GM19035 (cell line): ENCODE data around the gene WWOX.
A peak's percentile ranks its signal among the peaks of the same experiment; 100 is the strongest.

Source experiments
- ATAC-seq: cut with Tn5 transposase; IDR thresholded peaks from one replicate; pipeline ENCODE4 v1.9.1; 2021; ENCODE audit not compliant: unreplicated experiment

WWOX gene

GRCh38 chr16:78455861-78456260 is 356.4 kb downstream of the WWOX start:
- no peak for ATAC-seq

GRCh38 chr16:78458588-78458987 is 359.1 kb downstream of the WWOX start:
- no peak for ATAC-seq

DNA sequence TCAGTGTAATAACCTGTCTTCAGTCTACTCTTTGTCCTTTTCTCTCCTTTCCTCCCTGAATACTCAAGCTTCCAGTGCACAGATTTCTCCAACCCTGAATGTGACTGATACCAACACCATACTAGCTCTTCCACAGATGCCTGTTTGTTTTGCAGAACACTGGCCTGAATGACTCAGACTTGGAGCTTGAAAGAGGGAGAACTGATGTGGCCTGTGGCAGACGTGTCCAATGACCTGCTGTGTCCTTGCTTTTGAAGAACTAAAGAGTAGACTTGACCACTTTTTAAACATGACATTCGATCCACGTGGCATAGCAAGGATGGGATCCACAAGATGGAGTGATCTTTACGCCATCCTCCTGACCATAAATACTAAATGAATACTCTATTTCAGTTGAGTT is 361.0 kb downstream of the WWOX start:
- no peak for ATAC-seq

- ATAC-seq = no peak
Measured at GRCh38 chr16:78461087-78461486, 361.6 kb downstream of the WWOX start.

DNA sequence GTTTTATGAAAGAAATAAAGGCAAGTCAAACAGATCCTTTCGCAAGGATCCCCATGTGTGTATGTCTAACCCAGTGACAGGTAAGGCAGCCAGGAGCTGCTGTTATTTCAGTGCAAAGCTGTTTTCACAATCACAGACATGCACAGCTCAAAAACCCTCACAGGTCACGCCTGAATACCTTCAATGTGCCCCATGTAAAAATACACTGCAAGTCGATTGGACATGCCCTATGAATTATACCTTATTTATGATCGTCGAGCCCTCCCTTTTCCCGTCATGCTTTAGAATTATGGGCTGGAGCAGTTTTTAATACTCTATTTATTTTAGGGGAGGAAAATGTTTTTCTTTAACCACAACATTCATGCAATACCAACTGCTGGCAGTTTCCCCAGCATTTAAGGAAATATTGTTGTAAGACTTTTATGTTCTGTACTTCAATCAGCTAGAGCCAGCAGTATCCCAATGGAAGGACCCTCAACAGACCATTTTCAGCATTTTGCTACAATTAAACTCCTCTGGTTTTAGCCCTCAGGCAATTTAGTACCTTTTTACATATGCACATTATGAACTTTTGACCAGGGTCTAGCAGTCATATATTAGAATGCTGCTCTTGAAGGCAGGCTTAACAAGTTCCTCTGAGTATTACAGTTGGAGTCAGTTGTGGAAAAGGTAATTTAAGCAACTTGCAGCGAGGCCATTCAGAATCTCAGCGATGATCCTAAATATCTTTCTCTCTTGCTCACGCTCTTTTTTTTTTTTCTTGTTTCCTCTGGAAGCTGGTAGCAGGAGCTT is 362.2 kb downstream of the WWOX start:
- ATAC-seq = no peak

GRCh38 chr16:78462288-78463208 is 363.1 kb downstream of the WWOX start:
- ATAC-seq = no peak

DNA sequence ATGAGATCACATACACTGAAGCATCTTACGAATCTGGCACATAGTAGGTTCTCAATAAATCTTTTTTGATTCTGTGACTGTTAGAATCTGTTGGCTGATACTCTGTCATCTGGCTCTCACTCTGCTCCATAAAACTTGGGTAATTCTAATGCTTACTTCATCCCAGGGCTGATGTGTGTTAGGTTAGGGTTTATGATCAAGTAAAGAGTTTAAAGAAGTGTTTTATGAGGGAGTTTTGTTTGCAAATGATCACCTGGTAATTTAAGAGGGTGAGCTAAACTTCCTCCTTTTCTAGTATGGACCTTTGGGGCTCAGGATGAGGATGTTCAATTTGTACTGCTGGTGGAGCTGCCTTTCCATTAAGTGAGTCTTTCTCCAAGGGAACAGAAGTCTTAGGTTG is 364.1 kb downstream of the WWOX start:
- no peak for ATAC-seq

DNA sequence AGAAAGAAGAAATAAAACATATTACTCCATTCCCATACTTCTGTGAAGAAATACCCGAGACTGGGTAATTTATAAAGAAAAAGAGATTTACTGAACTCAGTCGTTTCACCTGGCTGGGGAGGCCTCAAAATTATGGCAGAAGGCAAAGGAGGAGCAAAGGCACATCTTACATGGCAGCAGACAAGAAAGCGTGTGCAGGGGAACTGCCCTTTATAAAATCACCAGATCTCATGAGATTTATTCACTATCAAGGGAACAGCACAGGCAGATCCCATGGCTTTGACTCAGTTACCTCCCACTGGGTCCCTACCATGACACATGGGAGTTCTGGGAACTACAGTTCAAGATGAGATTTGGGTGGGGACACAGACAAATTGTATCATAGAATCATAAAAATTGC is 365.4 kb downstream of the WWOX start:
- no peak for ATAC-seq

GRCh38 chr16:78465730-78466129 is 366.3 kb downstream of the WWOX start:
- ATAC-seq = no peak

- ATAC-seq = no peak
Measured at GRCh38 chr16:78469787-78470186, 370.3 kb downstream of the WWOX start.

DNA sequence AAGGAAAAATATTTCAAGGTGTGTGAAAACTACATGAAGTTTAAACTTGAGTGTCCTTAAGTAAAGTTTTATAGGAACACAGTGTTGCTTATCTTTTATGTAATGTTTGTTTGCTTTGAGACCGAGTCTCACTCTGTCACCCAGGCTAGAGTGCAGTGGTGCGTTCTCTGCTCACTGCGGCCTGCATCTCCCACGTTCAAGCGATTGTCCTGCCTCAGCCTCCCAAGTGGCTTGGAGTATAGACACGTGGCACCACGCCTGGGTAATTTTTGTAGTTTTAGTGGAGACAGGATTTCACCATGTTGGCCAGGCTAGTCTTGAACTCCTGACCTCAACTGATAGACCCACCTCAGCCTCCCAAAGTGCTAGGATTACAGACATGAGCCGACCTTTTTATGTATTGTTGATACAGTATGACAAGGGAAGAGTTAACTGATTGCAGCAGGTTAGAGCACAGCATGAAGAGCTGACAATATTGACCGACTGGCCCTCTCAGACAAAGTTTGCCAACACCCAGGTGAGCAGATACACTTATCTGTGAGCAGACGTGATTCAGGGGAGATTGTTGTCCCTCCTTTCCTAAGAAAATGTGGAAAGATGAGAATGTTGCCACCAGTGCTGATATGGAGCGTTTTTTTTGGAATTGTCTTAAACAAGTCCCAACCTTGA is 373.7 kb downstream of the WWOX start:
- no peak for ATAC-seq

DNA sequence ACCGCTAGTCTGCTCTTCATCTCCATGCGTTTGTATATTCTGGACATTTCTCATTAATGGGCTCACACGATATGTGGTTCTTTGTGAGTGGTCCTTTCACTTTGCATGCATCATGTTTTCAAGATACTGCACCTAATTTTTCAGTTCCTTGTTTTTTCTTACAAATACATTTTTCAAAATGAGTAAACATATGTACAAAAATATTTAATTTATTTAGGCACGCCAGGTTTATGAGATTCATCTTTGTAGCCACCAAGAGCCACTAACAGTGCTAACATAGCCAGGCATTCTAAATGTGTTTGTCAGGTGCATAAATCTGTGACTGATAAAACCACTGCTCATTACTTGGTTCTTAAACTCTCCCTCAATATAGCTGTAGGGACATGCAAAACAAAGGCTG is 375.3 kb downstream of the WWOX start:
- peak; percentile 78 for ATAC-seq

DNA sequence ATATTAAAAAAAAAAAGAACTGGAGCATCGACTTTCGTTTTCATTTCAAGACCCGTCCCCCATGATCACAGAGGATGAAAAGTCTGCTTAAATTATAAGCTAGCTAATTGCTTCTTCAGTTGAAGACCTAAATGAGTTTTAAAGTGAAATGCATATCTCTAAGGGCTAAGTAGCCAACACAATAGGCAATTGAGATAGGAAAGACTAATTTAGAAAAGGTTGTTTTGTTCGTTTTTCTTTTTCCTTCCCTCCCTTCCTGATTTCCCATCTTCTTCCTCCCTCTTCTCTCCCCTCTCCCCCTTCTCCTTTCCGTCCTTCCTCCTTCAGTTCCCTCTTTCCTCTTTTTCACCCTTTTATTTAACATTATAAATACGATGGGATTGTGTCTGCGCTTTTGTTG is 377.2 kb downstream of the WWOX start:
- ATAC-seq = no peak

DNA sequence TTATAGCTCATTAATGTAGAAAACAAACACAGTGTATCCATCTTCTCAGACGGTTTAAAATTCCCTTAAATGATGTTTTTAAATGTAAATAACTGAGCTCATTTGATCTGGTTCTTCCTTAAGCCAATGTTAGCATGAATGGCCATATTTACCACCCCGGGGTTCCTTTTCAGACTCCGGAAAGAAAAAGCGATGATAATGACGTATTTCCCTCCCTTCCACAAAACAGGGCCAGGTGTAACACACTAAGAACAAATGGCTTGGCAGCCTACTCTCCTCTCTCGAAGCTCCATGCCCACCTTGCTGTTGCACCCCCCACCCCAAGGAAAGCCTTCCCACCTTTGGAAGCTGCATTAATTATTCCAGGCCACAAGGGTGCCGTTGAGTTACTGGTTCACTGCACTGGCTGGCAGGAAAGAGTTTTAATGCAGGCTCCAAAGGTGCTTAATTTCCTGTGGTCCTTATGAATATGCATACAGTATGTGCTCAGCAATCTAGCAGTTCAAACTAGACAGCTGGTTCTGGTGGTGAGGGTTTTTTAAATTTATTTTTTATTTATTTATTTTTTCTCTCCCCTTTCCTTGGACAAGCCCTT is 378.9 kb downstream of the WWOX start:
- ATAC-seq = no peak

DNA sequence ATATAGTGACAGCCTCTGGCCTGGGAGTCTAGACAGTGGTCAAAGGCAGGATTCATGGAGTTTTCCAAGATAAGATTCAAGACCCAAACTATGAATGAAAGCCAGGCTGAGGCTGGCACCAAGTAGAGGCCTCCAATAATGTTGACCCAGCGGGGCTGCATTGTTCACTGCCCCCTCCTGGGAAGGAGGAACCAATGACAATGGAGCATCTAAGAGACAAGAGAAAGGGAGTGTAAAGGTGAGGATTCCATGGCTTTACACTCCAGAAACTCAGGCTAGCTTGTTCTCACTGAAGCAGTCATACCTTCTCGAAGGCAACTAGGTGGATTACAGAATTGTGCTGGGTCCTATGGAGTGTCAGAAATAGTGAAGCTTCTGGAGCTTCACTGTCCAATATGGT is 380.3 kb downstream of the WWOX start:
- ATAC-seq = no peak

DNA sequence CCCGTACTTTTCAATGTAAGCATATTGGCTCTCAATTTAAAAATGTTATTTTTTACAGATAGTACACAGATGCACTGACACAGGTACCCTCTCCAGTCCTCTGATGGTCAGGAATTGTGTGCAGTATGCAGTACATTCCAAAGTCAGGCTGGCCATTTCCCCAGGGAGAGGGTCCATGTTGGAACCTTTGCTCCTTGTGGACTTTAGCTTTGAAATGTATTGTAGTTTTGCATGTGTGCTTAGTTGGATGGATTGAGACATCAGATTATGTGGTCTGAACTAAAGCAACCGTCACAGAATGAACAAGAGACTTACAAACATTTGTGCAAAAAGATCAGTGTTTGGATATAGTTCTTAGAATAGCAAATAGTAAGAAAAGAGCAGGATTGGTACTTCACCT is 381.1 kb downstream of the WWOX start:
- ATAC-seq = no peak

DNA sequence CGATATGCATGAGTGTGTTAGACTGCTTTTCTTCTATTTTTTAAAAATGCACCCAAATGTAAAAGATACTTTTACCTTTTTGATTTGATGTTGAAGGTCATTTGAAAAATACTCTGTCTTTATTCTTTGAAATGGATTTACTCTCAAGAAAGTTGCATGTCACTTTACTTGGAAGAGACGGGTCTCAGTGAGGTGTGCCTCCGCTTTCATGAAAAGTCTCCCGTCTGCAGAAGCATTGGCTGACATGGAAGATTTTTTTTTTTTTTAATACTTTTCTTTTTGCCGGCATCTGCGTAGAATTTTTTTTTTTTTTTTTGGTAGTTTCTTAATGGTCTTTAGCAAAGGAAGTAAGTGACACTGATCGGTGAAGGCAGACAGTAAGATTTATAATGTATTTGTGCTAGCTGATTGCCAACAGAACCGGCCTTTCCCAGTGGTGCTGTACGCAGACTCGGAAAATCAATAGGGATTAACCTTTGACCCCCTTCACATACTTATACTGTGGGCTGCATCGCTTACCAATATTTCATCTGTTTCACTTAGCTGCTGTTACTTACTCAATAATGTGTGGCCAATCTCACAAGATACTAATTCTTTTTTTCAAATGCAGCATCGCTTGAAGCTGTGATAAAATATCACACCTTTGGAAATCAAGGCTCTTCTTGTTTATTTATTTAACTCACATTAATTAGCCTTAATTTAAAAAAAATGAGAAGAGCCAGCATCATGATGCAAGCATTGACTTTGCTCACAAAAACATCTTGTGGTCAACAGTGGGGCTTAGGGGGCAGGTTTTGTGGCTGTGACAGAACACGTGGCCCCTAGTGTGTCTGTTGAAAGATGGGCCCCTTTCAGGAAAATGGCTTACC is 383.9 kb downstream of the WWOX start:
- no peak for ATAC-seq

GRCh38 chr16:78484509-78485058 is 385.1 kb downstream of the WWOX start:
- no peak for ATAC-seq

- no peak for ATAC-seq
Measured at GRCh38 chr16:78485188-78485916, 385.9 kb downstream of the WWOX start.
